Activated T-cell treated with anti-CD3 and anti-CD28 coated beads, Interleukin-2, amount 50 U/mL, for 48 hours (primary cell): Measurements from ENCODE around the gene UBXN11.

Source experiments
- DNase-seq, 2 experiments: peaks; one replicate each; pipeline ENCODE4 v3.0.0-alpha.2; 2020

The UBXN11 gene, protein sequence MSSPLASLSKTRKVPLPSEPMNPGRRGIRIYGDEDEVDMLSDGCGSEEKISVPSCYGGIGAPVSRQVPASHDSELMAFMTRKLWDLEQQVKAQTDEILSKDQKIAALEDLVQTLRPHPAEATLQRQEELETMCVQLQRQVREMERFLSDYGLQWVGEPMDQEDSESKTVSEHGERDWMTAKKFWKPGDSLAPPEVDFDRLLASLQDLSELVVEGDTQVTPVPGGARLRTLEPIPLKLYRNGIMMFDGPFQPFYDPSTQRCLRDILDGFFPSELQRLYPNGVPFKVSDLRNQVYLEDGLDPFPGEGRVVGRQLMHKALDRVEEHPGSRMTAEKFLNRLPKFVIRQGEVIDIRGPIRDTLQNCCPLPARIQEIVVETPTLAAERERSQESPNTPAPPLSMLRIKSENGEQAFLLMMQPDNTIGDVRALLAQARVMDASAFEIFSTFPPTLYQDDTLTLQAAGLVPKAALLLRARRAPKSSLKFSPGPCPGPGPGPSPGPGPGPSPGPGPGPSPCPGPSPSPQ

GRCh38 chr1:26306290-26307229, at the start of gene UBXN11:
Gene UBXN11, minus strand, starts transcription at chr1:26306636. Its CDS starts 3,753 bp downstream, at chr1:26302883.
- DNase-seq = peak; percentile 92 to 93

DNA sequence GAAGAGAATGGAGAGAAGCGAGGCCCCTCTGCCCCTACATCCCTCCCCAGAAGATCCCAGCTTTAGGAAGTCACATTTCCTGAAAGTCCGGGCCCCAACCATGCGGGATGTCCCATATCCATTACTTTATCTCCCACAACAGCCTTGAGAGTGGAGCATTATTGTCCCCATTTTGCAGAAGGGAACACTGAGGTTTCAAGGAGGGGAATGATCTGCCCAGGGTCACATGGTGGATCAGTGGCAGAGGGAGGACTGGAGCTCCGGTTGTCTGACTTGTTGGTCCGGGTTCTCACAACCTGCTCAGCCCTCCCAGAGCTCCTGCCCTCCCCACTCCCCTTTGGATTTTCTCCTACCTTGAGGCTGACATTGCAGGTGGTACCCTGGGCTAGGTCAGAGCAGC, 49.7 kb upstream of the UBXN11 start:
- DNase-seq = no peak

DNA sequence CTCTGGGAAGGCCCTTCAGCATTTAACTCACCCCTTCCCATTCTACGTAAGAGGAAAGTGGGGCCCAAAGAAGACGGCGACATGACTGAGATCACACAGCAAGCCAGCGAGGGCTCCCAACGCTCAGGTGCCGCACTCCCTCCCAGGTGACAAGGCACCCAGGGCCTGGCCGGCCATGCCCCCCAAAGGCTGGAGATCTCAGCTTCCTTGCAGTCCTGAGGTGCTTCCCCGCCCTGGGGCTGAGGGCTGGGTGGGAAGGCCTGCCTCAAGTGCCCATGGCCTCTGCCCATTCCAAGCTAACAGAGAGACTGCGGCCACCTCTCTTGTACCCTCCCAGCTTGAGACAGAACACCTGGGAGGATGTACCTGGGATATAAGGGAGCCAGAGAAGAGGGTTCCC, 48.5 kb upstream of the UBXN11 start:
- DNase-seq = no peak

DNA sequence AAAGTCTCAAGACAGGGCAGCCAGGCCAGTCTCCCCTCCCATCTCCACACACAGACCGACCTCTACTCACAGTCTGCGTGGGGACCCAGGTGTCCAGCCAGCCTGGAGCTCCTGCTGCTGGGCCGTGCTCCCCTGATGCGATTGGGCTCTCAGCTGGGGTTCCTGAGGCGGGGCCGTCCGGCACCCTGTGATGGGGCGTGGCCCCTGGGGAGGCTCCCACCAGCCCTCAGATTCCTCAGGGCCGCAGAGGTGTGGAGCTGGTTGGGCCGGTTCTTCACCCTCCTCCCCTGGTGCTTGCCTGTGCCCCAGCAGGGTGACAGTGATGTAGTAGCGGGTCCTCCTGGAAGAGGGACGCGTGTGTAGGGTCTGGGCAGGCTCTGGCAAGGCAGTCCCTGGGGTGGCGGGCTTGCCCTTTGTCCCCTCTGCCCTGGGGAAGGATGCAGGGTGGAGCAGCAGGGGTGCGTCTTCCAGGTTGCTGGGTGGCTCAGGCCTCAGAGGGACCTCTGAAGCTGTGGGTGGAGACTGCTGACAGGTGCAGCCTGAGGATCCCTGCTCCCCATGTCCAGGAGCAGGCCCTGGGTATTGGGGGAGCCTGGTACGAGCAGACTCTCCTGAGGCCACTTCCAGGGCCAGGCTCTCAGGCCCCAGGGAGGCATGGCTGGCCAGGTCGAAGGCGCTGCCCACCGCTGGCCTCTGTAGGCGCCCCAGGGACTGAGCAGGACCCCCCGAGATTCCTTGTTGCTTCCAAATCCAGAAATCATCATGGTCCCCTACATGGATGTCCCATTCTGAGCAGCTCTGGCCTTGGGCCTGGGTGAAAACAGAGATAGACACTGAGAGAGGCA, 47.8 kb upstream of the UBXN11 start, which contains the start of gene CRYBG2:
Gene CRYBG2, minus strand, starts transcription at position 155 of the 845 bp plus-strand sequence. CDS start 7,473 bp downstream, outside the sequence.
- DNase-seq = no peak

DNA sequence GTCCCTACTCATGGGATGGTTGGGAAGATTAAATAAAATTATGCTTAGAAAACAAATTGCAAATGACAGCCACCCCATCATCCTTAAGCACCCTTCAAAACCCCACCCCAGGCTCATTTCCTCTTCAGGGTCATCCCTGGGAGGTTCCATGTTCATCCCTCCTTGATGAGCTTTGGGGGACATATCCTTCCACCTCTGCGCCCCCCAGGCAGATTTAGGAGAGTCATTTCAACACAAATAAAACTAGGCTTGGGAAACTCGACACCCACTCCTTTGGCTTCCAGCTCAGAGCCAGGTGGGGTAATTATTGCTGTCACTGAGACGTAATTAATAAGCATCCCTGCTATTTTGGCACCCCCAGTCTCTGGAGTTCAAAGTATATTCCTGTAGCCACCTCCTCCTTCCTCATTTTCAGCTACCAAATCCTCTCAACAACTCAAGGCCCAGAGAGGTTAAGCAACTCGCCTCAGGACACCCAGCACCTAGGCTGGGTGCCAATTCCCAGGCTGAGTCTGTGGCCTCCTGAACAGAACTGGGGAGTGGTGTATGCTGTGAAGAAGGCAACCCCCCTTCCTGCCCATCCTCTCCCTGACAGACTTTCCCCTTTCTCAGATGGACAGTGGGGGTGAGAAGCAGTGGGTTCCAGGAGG, 46.9 kb upstream of the UBXN11 start:
- DNase-seq = no peak

DNA sequence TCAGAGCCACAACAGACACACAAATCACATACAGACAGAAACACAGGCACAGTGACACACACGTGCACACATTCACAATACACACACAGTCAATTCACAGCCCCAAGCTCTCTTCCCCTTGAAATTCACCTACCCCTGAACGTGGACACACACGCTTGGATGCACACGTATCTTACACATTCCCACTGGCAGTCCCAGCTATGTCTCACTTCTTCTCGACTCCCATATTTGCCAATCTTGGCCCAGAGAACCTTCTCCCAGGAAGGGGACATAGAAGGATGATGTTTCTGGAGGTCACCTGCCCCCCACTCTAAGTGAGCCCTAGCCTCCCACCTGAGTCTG, 45.9 kb upstream of the UBXN11 start:
- DNase-seq = no peak

GRCh38 chr1:26351590-26352337, 45.3 kb upstream of the UBXN11 start:
- no peak for DNase-seq

- DNase-seq = no peak
Observed at GRCh38 chr1:26350701-26351589, 44.5 kb upstream of the UBXN11 start.

DNA sequence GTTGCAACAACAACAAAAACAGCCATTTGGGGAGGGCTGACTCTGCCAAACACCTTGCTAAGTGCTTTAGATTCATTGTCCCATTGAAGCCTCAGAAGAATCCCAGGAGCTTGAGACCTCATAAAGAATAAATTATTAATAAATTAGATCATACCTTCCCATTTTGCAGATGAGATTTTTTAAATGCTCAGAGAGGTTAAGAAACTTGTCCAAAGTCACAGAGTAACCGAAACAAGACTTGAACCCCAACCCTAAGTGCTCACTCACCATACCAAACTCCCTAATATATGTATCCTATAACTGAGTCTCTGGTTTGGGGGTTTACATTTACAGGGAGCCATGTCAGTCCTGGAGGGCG, 43.9 kb upstream of the UBXN11 start:
- DNase-seq = no peak

DNA sequence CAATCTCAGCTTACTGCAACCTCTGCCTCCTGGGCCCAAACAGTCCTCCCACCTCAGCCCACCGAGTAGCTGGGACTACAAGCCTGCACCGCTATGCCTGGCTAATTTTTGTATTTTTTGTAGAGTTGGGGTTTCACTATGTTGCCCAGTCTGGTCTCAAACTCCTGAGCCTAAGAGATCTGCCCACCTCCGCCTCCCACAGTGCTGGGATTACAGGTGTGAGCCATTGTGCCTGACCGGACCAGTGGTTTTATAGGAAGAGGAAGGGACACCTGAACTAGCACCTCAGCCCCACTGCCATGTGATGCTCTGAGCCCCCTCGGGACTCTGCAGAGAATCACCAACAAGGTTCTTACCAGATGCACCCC, 43.4 kb upstream of the UBXN11 start:
- no peak for DNase-seq

DNA sequence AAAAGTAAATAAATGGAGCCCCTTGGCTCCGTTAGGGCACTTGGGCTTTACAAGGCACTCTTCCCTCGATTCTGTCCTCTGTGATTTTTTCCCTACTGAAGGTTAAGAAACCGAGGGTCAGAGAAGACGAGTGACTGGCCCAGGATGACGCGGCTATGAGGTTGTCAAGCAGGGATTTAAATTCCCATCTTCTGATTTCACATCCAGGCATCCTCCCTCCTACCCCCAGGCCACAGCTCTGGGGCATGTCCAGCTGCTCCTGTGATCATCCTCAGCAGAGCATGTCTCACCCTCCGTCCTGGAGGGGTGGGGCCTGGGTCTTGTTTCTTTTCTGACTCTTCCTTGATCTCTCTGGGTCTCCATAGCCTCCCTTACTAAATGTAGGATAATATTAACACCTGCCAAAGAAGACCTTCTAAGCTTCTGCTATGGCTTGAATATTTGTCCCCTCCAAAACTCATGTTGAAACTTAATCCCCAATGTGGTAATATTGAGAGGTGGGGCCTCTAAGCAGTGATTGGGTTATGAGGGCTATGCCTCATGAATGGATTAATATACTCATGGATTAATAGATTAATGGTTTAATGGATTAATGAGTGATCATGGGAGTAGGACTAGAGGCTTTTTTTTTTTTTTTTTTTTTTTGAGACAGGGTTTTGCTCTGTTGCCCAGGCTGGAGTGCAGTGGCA, 42.9 kb upstream of the UBXN11 start:
- DNase-seq = no peak

- DNase-seq = no peak
Observed at GRCh38 chr1:26346274-26347033, 40.0 kb upstream of the UBXN11 start.

GRCh38 chr1:26345718-26346117, 39.3 kb upstream of the UBXN11 start:
- no peak for DNase-seq

- DNase-seq = no peak
Observed at GRCh38 chr1:26344147-26344920, 37.9 kb upstream of the UBXN11 start.

DNA sequence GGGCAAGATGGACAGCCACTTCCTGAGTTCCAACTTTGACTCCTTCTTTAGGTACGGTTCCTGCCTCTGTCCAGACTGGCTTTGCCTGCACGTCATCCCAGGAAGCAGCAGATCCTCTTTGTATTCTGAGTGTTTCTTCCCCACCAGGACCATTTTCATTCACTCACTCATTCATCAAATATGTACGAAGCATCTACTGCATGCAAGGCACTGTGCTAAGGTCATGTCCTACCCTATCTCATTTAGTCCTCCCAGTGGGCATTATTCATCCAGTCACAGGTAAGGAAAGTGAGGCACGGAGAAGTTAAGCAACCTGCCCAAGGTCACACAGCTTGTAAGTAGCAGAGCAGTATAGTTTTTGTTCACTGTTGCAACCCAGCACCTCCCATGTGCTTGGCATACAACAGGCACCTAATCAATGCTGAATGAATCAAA, 33.6 kb upstream of the UBXN11 start:
- DNase-seq = no peak

DNA sequence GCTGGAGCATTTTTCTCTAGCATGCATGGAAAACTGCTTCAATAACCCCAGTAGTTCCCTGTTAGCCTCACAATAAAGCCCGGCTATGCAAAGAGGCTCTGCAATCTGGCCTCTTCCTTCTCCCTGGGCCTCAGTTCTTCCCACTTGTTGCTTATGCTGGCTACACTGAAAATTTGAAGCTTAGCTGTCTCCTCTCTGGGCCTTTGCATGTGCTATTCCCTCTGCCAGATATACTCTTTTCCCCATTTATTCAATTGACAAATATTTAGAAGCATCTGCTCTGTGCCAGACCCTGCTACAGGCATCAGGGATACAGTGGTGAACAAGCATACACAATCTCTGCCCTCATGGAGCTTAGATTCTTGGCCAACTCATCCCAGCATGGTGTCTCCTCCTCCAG, 32.2 kb upstream of the UBXN11 start:
- DNase-seq = no peak

- no peak for DNase-seq
Observed at GRCh38 chr1:26337625-26338024, 31.2 kb upstream of the UBXN11 start.

- DNase-seq = no peak
Observed at GRCh38 chr1:26337206-26337535, 30.7 kb upstream of the UBXN11 start.
